Lung (tissue), 12 donors: ENCODE results near the gene ENPP1. TPM values are rescaled to one million over a fixed set of nuclear protein-coding genes. Genes with fewer than 3 reads are reported as not detected.

Source experiments
- ATAC-seq: fragments of 200-7000 bp; cut with Tn5 transposase; one replicate; pipeline ENCODE4 v1.9.1; 2020; ENCODE audit warnings: moderate number of reproducible peaks; ENCODE audit not compliant: insufficient read depth, low FRiP score
- DNase-seq, 3 donors: peaks; one replicate each; pipeline ENCODE4 v3.0.0-alpha.2; 2013 to 2017
- H3K27ac ChIP-seq, 2 donors: one replicate each; pipeline ENCODE4 v1.5.1; 2013; ENCODE audit warnings: mild to moderate bottlenecking in 2 of 2, moderate library complexity in 2 of 2, control low read depth in 1 of 2, inconsistent platforms in 1 of 2, low read depth in 1 of 2, low read length in 1 of 2
- H3K27me3 ChIP-seq, 3 donors: one replicate each; pipeline ENCODE4 v1.5.1; 2013; ENCODE audit warnings: low read length in 2 of 3; ENCODE audit not compliant: control insufficient read depth in 3 of 3, insufficient read depth in 3 of 3
- H3K36me3 ChIP-seq, 4 donors: one replicate each; pipeline ENCODE4 v1.5.1; 2013; ENCODE audit warnings: low read length in 4 of 4, mild to moderate bottlenecking in 1 of 4, moderate library complexity in 1 of 4; ENCODE audit not compliant: control insufficient read depth in 4 of 4, insufficient read depth in 4 of 4
- H3K4me1 ChIP-seq, 5 donors: one replicate each; pipeline ENCODE4 v1.5.1; 2013; ENCODE audit warnings: low read length in 5 of 5, mild to moderate bottlenecking in 2 of 5, moderate library complexity in 1 of 5; ENCODE audit not compliant: control insufficient read depth in 5 of 5, insufficient read depth in 5 of 5
- H3K4me3 ChIP-seq: one replicate; pipeline ENCODE4 v1.5.1; 2013; ENCODE audit warnings: mild to moderate bottlenecking, control low read depth, moderate library complexity
- H3K9ac ChIP-seq, 2 donors: one replicate each; pipeline ENCODE4 v1.5.1; 2013; ENCODE audit warnings: low read length in 2 of 2, control low read depth in 1 of 2; ENCODE audit not compliant: insufficient read depth in 1 of 2
- H3K9me3 ChIP-seq, 4 donors: one replicate each; pipeline ENCODE4 v1.5.1; 2013; ENCODE audit warnings: low read length in 3 of 4, mild to moderate bottlenecking in 1 of 4, moderate library complexity in 1 of 4; ENCODE audit not compliant: control insufficient read depth in 4 of 4, insufficient read depth in 3 of 4
- WGBS, 2 donors: extraction: QIAGEN DNeasy Blood & Tissue Kit; methylation state at CpG; one replicate each; pipeline ENCODE4 v1.1.7; 2013; 5-methylcytosine and 5-hydroxymethylcytosine counted together
- polyA plus RNA-seq, 2 donors: library from polyadenylated mRNA; stranded (reverse); fragments of 200-250 nt; gene quantifications; one replicate each; pipeline ENCODE4 v1.2.1, GENCODE V29; 2013
- total RNA-seq, 2 donors: library from RNA; depleted of rRNA in 1 of 2; stranded (reverse); fragments of >200 nt in 1 of 2; gene quantifications; one replicate each; pipeline ENCODE4 v1.2.1, GENCODE V29; 2014 to 2021
- TF ChIP-seq, protein P1 (sequence below): IDR thresholded peaks from 2 replicates; pipeline ENCODE4 v1.5.1; 2012; ENCODE audit warnings: mild to moderate bottlenecking; ENCODE audit errors: control extremely low read depth, extremely low read depth
- donor health status: control.
- donor health status: control.
- donor health status: Bipolar disorder and iron deficiency.
- donor health status: healthy.
- donor health status: DM: yes; HTN: yes; CAD: no.

ENPP1 gene
- total and polyA plus RNA-seq, 4 donors: 0.21 to 7.3 (median 0.82) TPM

DNA sequence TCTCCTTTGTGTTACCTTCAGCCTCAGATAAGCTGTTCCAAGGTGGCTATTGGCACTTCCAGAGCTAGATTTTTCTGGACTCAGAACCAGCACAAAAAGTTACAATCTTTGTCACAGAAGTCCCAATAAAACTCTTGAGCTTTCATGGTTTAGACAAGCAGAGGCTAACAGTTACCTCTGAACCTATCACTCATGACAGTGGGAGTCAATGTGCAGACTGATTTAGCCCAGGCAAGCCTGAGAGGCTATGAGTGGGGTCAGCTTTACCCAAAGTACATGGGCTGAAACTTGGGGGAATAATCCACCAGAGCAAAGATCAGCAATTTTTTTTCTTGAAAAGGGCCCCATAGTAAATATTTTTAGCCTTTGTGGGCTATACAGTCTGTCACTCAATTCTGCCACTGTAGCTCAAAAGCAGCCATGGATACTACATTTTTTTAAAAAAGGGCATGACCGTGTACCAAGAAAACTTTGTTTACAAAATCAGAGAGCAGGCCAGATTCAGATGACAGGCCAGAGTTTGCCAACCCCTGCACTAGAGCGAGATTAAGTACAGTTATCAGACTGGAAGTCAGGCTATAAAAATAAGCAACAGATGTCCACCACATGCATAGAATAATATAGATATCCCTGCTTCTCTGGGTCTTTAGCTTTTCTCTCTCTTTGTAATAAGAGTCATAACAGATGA lies 123.4 kb downstream of the ENPP1 start:
- Histone ChIP-seq H3K36me3 (no peaks in the 10 kb centered on the region), H3K27me3 (no peaks in the 10 kb centered on the region), H3K9me3 (no peaks in the 10 kb centered on the region), H3K4me3 (no peak overlapping the region), H3K9ac (no peak overlapping the region), H3K27ac (no peak overlapping the region), H3K4me1 (no peaks in the 10 kb centered on the region)
- no peak for ATAC-seq
- TF ChIP-seq, protein P1, sequence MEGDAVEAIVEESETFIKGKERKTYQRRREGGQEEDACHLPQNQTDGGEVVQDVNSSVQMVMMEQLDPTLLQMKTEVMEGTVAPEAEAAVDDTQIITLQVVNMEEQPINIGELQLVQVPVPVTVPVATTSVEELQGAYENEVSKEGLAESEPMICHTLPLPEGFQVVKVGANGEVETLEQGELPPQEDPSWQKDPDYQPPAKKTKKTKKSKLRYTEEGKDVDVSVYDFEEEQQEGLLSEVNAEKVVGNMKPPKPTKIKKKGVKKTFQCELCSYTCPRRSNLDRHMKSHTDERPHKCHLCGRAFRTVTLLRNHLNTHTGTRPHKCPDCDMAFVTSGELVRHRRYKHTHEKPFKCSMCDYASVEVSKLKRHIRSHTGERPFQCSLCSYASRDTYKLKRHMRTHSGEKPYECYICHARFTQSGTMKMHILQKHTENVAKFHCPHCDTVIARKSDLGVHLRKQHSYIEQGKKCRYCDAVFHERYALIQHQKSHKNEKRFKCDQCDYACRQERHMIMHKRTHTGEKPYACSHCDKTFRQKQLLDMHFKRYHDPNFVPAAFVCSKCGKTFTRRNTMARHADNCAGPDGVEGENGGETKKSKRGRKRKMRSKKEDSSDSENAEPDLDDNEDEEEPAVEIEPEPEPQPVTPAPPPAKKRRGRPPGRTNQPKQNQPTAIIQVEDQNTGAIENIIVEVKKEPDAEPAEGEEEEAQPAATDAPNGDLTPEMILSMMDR: no peak
- WGBS, 2 donors: 63 to 75% methylated on average over 2 of the region's 2 CpGs
- DNase-seq: peak in 1 of 3 donors; percentile 19

DNA sequence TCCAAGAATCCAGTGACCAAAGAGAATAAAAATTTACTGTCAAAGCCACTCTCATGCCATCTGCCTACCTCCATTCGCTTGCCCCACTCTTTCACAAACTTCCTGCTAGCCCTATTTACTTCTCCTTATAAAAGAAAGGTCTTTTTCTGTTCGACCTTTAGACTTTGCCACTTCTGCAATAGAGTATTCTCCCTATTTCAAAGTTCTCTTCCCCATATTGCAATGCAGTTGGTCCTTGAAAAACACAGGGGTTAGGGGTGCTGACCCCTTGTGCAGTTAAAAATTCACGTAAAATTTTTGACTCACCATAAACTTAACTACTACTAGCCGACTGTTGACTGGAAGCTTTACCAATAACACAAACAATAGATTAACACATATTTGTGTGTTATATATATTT lies 128.3 kb downstream of the ENPP1 start:
- H3K4me3 ChIP-seq: no peak overlapping the region
- no peaks in the 10 kb centered on the region for H3K27me3 ChIP-seq
- TF ChIP-seq, protein P1: no peak
- H3K4me1 ChIP-seq: peaks cover 0 to 5% (median 0%) of the 10 kb centered on the region in 5 donors
- no peaks in the 10 kb centered on the region for H3K36me3 ChIP-seq
- H3K9me3 ChIP-seq: no peaks in the 10 kb centered on the region
- no peak for DNase-seq
- 69 to 85% methylated on average over 4 of the region's 4 CpGs for WGBS, 2 donors
- ATAC-seq: no peak
- no peak overlapping the region for H3K9ac ChIP-seq
- no peak overlapping the region for H3K27ac ChIP-seq

DNA sequence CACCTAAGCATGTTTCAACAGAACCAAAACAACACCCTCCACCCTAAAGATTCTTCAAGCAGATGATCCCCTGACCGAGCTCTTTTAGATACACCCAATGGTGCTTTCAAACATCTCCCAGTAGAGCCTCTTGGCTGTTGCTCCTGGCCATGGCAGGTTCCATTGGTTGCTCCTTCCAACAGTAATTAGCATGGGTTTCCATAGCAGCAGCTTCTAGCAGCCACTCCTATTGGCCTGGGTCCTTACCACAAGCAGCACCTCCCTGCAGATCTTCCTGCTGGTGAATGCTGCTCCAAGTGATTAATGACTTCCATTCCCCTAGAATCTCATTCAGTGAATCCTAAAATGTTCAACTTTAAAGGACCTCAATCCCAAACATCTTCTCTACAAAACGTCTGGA lies 129.4 kb downstream of the ENPP1 start:
- Histone ChIP-seq H3K27me3 (no peaks in the 10 kb centered on the region), H3K9me3 (no peaks in the 10 kb centered on the region), H3K27ac (no peak overlapping the region), H3K36me3 (no peaks in the 10 kb centered on the region), H3K4me3 (no peak overlapping the region), H3K9ac (no peak overlapping the region), H3K4me1 (peaks cover 0 to 5% (median 0%) of the 10 kb centered on the region in 5 donors)
- ATAC-seq: no peak
- WGBS, 2 donors: 70 to 77% methylated on average over 2 of the region's 2 CpGs
- TF ChIP-seq, protein P1: no peak
- no peak for DNase-seq
